Fibroblast of lung (primary cell): ENCODE measurements around the gene FGF3. TPM values are rescaled to one million over a fixed set of nuclear protein-coding genes. Genes with fewer than 3 reads are reported as not detected.

Experiments used
- DNase-seq, 2 donors: peaks; one replicate each; pipeline versions ENCODE4 v3.0.0 to v3.0.0-alpha.2; 2010; ENCODE audit warnings: low read depth in 2 of 2
- H2AFZ ChIP-seq: 2 replicates; pipeline ENCODE4 v1.5.1; 2012; ENCODE audit warnings: low read length, control low read depth, inconsistent platforms
- H3K27ac ChIP-seq: 2 replicates; pipeline ENCODE4 v1.5.1; 2011; ENCODE audit warnings: low read length, control low read depth; ENCODE audit not compliant: insufficient read depth
- H3K27me3 ChIP-seq: 2 replicates; pipeline ENCODE4 v1.5.1; 2011; ENCODE audit warnings: mild to moderate bottlenecking, low read length; ENCODE audit not compliant: control insufficient read depth, insufficient read depth
- H3K36me3 ChIP-seq: 2 replicates; pipeline ENCODE4 v1.5.1; 2011; ENCODE audit warnings: low read length; ENCODE audit not compliant: control insufficient read depth, insufficient read depth
- H3K4me1 ChIP-seq: 2 replicates; pipeline ENCODE4 v1.5.1; 2011; ENCODE audit warnings: low read length; ENCODE audit not compliant: control insufficient read depth, insufficient read depth; ENCODE audit errors: extremely low read depth
- H3K4me2 ChIP-seq: 2 replicates; pipeline ENCODE4 v1.5.1; 2011; ENCODE audit warnings: low read length, control low read depth; ENCODE audit not compliant: insufficient read depth; ENCODE audit errors: extremely low read depth
- H3K4me3 ChIP-seq, 4 experiments: fragments of 200-600 bp in 1 of 4; sonication (generic) in 1 of 4; replicated peaks in 1 of 4; 2 replicates each; pipeline ENCODE4 v1.5.1; 2011 to 2016; ENCODE audit warnings: low read length in 4 of 4, low read depth in 3 of 4, mild to moderate bottlenecking in 3 of 4, control low read depth in 2 of 4, inconsistent platforms in 1 of 4, mixed read lengths in 1 of 4; ENCODE audit not compliant: insufficient read depth in 1 of 4; ENCODE audit errors: control extremely low read depth in 1 of 4
- H3K79me2 ChIP-seq: 2 replicates; pipeline ENCODE4 v1.5.1; 2012; ENCODE audit warnings: mild to moderate bottlenecking, low read length, inconsistent platforms; ENCODE audit not compliant: control insufficient read depth, insufficient read depth
- H3K9ac ChIP-seq: 2 replicates; pipeline ENCODE4 v1.5.1; 2011; ENCODE audit warnings: mild to moderate bottlenecking, low read length, control low read depth; ENCODE audit not compliant: insufficient read depth
- H3K9me3 ChIP-seq: 2 replicates; pipeline ENCODE4 v1.5.1; 2012; ENCODE audit warnings: low read depth, low read length; ENCODE audit not compliant: control insufficient read depth, insufficient read depth
- H4K20me1 ChIP-seq: 2 replicates; pipeline ENCODE4 v1.5.1; 2011; ENCODE audit warnings: low read length; ENCODE audit not compliant: control insufficient read depth, insufficient read depth; ENCODE audit errors: extremely low read depth
- CTCF ChIP-seq, 2 donors: IDR thresholded peaks in 1 of 2; conservative IDR thresholded peaks in 1 of 2; 1 replicate in 1 of 2; 2 replicates in 1 of 2; pipeline ENCODE4 v1.5.1; 2011 to 2012; ENCODE audit warnings: low read length in 2 of 2, control low read depth in 1 of 2, inconsistent platforms in 1 of 2, low read depth in 1 of 2, mild to moderate bottlenecking in 1 of 2
- EZH2 ChIP-seq: IDR thresholded peaks from 2 replicates; pipeline ENCODE4 v1.5.1; 2012; ENCODE audit warnings: low read length, control low read depth, mild to moderate bottlenecking; ENCODE audit errors: missing control alignments
- polyA plus RNA-seq, 2 donors: library from polyadenylated mRNA; depleted of rRNA in 1 of 2; stranded (reverse) in 1 of 2; unstranded in 1 of 2; fragments of >200 nt; gene quantifications; 2 replicates each; pipeline ENCODE4 v1.2.1, GENCODE V29; 2011 to 2012; ENCODE audit warnings: missing spikeins in 1 of 2
- total RNA-seq: library from RNA; depleted of rRNA; stranded (reverse); fragments of >200 nt; gene quantifications from 2 replicates; pipeline ENCODE4 v1.2.1, GENCODE V29; 2014

The FGF3 gene
- total and polyA plus RNA-seq, 2 donors (not counting 1 experiment from before 2014, with no cell fraction given): not detected

GRCh38 chr11:69867076-69868005, 48.1 kb upstream of the FGF3 start:
- H3K4me2 ChIP-seq: no peak overlapping the region
- no peak overlapping the region for H3K4me3 ChIP-seq
- no peak overlapping the region for H3K27ac ChIP-seq
- H3K9ac ChIP-seq: no peak overlapping the region
- no peaks in the 10 kb centered on the region for H3K4me1 ChIP-seq
- no peak overlapping the region for H2AFZ ChIP-seq
- peak; percentile 63 to 81 for DNase-seq
- H3K9me3 ChIP-seq: no peaks in the 10 kb centered on the region
- H3K27me3 ChIP-seq: no peaks in the 10 kb centered on the region
- no peaks in the 10 kb centered on the region for H4K20me1 ChIP-seq
- H3K36me3 ChIP-seq: no peaks in the 10 kb centered on the region
- H3K79me2 ChIP-seq: no peaks in the 10 kb centered on the region
- no peak for TF ChIP-seq EZH2
- no peak for TF ChIP-seq CTCF (conservative IDR thresholded peaks at IDR 0.05 in 1 of 2, IDR thresholded peaks at IDR 0.05 in 1 of 2; ENCODE audit: low read depth in 1 of 2, low read length in 2 of 2)

GRCh38 chr11:69866648-69867047, 47.4 kb upstream of the FGF3 start:
- no peaks in the 10 kb centered on the region for H3K4me1 ChIP-seq
- H4K20me1 ChIP-seq: no peaks in the 10 kb centered on the region
- no peaks in the 10 kb centered on the region for H3K36me3 ChIP-seq
- no peak for TF ChIP-seq EZH2
- H3K9me3 ChIP-seq: no peaks in the 10 kb centered on the region
- H3K79me2 ChIP-seq: no peaks in the 10 kb centered on the region
- no peak overlapping the region for H3K4me2 ChIP-seq
- H3K4me3 ChIP-seq: no peak overlapping the region
- H3K27me3 ChIP-seq: no peaks in the 10 kb centered on the region
- H3K27ac ChIP-seq: no peak overlapping the region
- DNase-seq: no peak
- H3K9ac ChIP-seq: no peak overlapping the region
- H2AFZ ChIP-seq: no peak overlapping the region

GRCh38 chr11:69865707-69866106, 46.5 kb upstream of the FGF3 start:
- H4K20me1 ChIP-seq: no peaks in the 10 kb centered on the region
- no peak for TF ChIP-seq CTCF (conservative IDR thresholded peaks at IDR 0.05 in 1 of 2, IDR thresholded peaks at IDR 0.05 in 1 of 2; ENCODE audit: low read depth in 1 of 2, low read length in 2 of 2)
- TF ChIP-seq EZH2: no peak
- no peaks in the 10 kb centered on the region for H3K4me1 ChIP-seq
- H3K27ac ChIP-seq: no peak overlapping the region
- H3K36me3 ChIP-seq: no peaks in the 10 kb centered on the region
- no peak overlapping the region for H3K9ac ChIP-seq
- no peaks in the 10 kb centered on the region for H3K9me3 ChIP-seq
- H3K4me2 ChIP-seq: no peak overlapping the region
- no peak overlapping the region for H2AFZ ChIP-seq
- H3K4me3 ChIP-seq: no peak overlapping the region
- DNase-seq: no peak
- no peaks in the 10 kb centered on the region for H3K79me2 ChIP-seq
- H3K27me3 ChIP-seq: no peaks in the 10 kb centered on the region
